ENCODE results near the gene ATF7.

ATF7 gene

GRCh38 chr12:53624956-53625355 is 1.2 kb downstream of the ATF7 start:
- no peaks in the 10 kb centered on the region for H3K9me3 ChIP-seq (ENCODE audit: insufficient read depth, low read length)
- peak overlapping the region; percentile 97 for H3K9ac ChIP-seq (ENCODE audit: low read length)
- TF ChIP-seq CTCF (IDR thresholded peaks at IDR 0.05; ENCODE audit: low read depth, low read length) (no peak), EZH2phosphoT487 (IDR thresholded peaks at IDR 0.05; ENCODE audit: low read depth) (no peak)
- H3K4me2 ChIP-seq (ENCODE audit: low read length) = peak overlapping the region; percentile 89
- H3K36me3 ChIP-seq (replicated peaks; ENCODE audit: low read depth, low read length) = no peaks in the 10 kb centered on the region
- peaks cover 41% of the 10 kb centered on the region for H3K79me2 ChIP-seq (ENCODE audit: low read length)
- no peak overlapping the region for H2AFZ ChIP-seq (ENCODE audit: low read depth, low read length)
- no peaks in the 10 kb centered on the region for H4K20me1 ChIP-seq (ENCODE audit: insufficient read depth, low read length)
- H3K4me3 ChIP-seq (ENCODE audit: low read length) = peak overlapping the region; percentile 96
- no peak overlapping the region for H3K27ac ChIP-seq (ENCODE audit: low read length)
- no peaks in the 10 kb centered on the region for H3K27me3 ChIP-seq (ENCODE audit: low read depth, low read length)
- H3K4me1 ChIP-seq (ENCODE audit: low read length) = peaks cover 29% of the 10 kb centered on the region

GRCh38 chr12:53624458-53624857 is 1.7 kb downstream of the ATF7 start:
- Histone ChIP-seq H3K27me3 (ENCODE audit: low read depth, low read length) (no peaks in the 10 kb centered on the region), H3K4me2 (ENCODE audit: low read length) (peak overlapping the region; percentile 89), H4K20me1 (ENCODE audit: insufficient read depth, low read length) (no peaks in the 10 kb centered on the region), H3K36me3 (replicated peaks; ENCODE audit: low read depth, low read length) (no peaks in the 10 kb centered on the region), H3K4me1 (ENCODE audit: low read length) (peaks cover 29% of the 10 kb centered on the region), H3K79me2 (ENCODE audit: low read length) (peaks cover 46% of the 10 kb centered on the region), H3K9me3 (ENCODE audit: insufficient read depth, low read length) (no peaks in the 10 kb centered on the region), H3K9ac (ENCODE audit: low read length) (no peak overlapping the region), H3K27ac (ENCODE audit: low read length) (no peak overlapping the region), H3K4me3 (ENCODE audit: low read length) (peak overlapping the region; percentile 96), H2AFZ (ENCODE audit: low read depth, low read length) (no peak overlapping the region)
- no peak for TF ChIP-seq EZH2phosphoT487 (IDR thresholded peaks at IDR 0.05; ENCODE audit: low read depth)

- no peaks in the 10 kb centered on the region for H3K27me3 ChIP-seq (ENCODE audit: low read depth, low read length)
- H3K9me3 ChIP-seq (ENCODE audit: insufficient read depth, low read length) = no peaks in the 10 kb centered on the region
- TF ChIP-seq EZH2phosphoT487 (IDR thresholded peaks at IDR 0.05; ENCODE audit: low read depth) = no peak
- peak overlapping the region; percentile 89; the same call in 1 of the 2 replicates for H3K4me2 ChIP-seq (ENCODE audit: low read length)
- H3K36me3 ChIP-seq (replicated peaks; ENCODE audit: low read depth, low read length) = no peaks in the 10 kb centered on the region
- peaks cover 33% of the 10 kb centered on the region for H3K4me1 ChIP-seq (ENCODE audit: low read length)
- H3K9ac ChIP-seq (ENCODE audit: low read length) = no peak overlapping the region
- H3K27ac ChIP-seq (ENCODE audit: low read length) = no peak overlapping the region
- peaks cover 51% of the 10 kb centered on the region for H3K79me2 ChIP-seq (ENCODE audit: low read length)
- H4K20me1 ChIP-seq (ENCODE audit: insufficient read depth, low read length) = no peaks in the 10 kb centered on the region
- no peak overlapping the region for H2AFZ ChIP-seq (ENCODE audit: low read depth, low read length)
- no peak overlapping the region for H3K4me3 ChIP-seq (ENCODE audit: low read length)
Measured at GRCh38 chr12:53623548-53624385, 2.4 kb downstream of the ATF7 start.

GRCh38 chr12:53622724-53623123 is 3.5 kb downstream of the ATF7 start:
- no peak overlapping the region for H3K9ac ChIP-seq (ENCODE audit: low read length)
- no peaks in the 10 kb centered on the region for H3K27me3 ChIP-seq (ENCODE audit: low read depth, low read length)
- no peak overlapping the region for H3K4me3 ChIP-seq (ENCODE audit: low read length)
- no peak overlapping the region for H3K27ac ChIP-seq (ENCODE audit: low read length)
- no peaks in the 10 kb centered on the region for H3K9me3 ChIP-seq (ENCODE audit: insufficient read depth, low read length)
- no peak for TF ChIP-seq EZH2phosphoT487 (IDR thresholded peaks at IDR 0.05; ENCODE audit: low read depth)
- TF ChIP-seq CTCF (IDR thresholded peaks at IDR 0.05; ENCODE audit: low read depth, low read length) = no peak
- H3K4me1 ChIP-seq (ENCODE audit: low read length) = peaks cover 43% of the 10 kb centered on the region
- no peaks in the 10 kb centered on the region for H3K36me3 ChIP-seq (replicated peaks; ENCODE audit: low read depth, low read length)
- H3K4me2 ChIP-seq (ENCODE audit: low read length) = no peak overlapping the region
- H4K20me1 ChIP-seq (ENCODE audit: insufficient read depth, low read length) = no peaks in the 10 kb centered on the region
- H3K79me2 ChIP-seq (ENCODE audit: low read length) = peaks cover 62% of the 10 kb centered on the region
- no peak overlapping the region for H2AFZ ChIP-seq (ENCODE audit: low read depth, low read length)

- Histone ChIP-seq H3K27me3 (ENCODE audit: low read depth, low read length) (no peaks in the 10 kb centered on the region), H3K27ac (ENCODE audit: low read length) (0 out of 2 replicates have a peak overlapping the region, but pooled peaks have one; percentile 11), H3K4me1 (ENCODE audit: low read length) (peaks cover 16% of the 10 kb centered on the region; the same call in 1 of the 2 replicates), H4K20me1 (ENCODE audit: insufficient read depth, low read length) (no peaks in the 10 kb centered on the region), H3K9me3 (ENCODE audit: insufficient read depth, low read length) (no peaks in the 10 kb centered on the region), H3K36me3 (replicated peaks; ENCODE audit: low read depth, low read length) (no peaks in the 10 kb centered on the region), H3K79me2 (ENCODE audit: low read length) (peaks cover 44% of the 10 kb centered on the region), H3K9ac (ENCODE audit: low read length) (peak overlapping the region; percentile 16; the same call in 1 of the 2 replicates), H2AFZ (ENCODE audit: low read depth, low read length) (no peak overlapping the region), H3K4me2 (ENCODE audit: low read length) (peak overlapping the region; percentile 66), H3K4me3 (ENCODE audit: low read length) (peak overlapping the region; percentile 47)
- TF ChIP-seq CTCF (IDR thresholded peaks at IDR 0.05; ENCODE audit: low read depth, low read length) = no peak
- no peak for TF ChIP-seq EZH2phosphoT487 (IDR thresholded peaks at IDR 0.05; ENCODE audit: low read depth)
Measured at GRCh38 chr12:53618275-53618674, 7.9 kb downstream of the ATF7 start.

Data from OCI-LY3 (cell line).